Inferior parietal cortex (tissue), 1 donor: ENCODE measurements around the gene EXTL2.
A peak's percentile ranks its signal among the peaks of the same experiment; 100 is the strongest.
"Not testable (repeated sequence)": the region's sequence is repeated elsewhere in the genome, so short reads cannot be mapped to it uniquely, and the experiment has no call there.

Experiments
- DNase-seq: peaks from one replicate; pipeline ENCODE4 v3.0.0-alpha.2; 2016; ENCODE audit errors: extremely low spot score

Gene EXTL2

DNA sequence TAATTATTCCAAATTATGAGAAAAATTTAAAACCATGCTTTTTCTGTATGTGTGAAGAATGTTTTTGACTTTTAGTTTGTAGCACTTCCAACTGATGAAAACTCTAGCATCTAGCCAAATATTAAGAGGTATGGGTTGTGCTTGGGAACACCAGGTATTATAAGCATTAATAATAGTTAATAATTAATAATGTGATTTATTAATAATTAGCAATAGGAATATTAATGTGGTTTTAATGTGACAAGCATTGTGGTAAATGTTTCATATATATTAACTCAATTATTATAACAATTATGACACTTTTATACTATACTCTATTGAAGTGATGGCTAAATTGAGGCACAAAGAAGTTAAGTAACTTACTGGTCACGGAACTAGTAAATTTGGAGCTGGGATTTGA is 9.1 kb upstream of the EXTL2 start:
- DNase-seq = no peak

DNA sequence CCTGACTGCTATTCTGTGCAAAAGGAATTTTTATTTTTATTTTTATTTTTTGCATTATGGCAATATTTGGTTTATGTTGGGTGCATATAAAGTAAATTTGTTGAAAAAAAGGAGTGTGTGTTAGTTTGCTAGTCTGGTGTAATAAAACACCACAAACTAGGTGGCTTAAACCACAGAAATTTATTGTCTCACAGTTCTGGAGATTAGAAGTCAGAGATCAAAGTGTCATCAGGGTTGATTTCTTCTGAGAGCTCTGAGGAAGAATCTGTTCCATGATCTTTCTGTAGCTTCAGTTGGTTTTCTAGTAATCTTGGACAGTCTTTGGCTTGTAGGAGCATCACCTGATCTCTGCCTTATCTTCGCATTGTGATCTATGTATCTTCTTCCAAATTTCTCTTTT is 7.7 kb upstream of the EXTL2 start:
- no peak for DNase-seq

DNA sequence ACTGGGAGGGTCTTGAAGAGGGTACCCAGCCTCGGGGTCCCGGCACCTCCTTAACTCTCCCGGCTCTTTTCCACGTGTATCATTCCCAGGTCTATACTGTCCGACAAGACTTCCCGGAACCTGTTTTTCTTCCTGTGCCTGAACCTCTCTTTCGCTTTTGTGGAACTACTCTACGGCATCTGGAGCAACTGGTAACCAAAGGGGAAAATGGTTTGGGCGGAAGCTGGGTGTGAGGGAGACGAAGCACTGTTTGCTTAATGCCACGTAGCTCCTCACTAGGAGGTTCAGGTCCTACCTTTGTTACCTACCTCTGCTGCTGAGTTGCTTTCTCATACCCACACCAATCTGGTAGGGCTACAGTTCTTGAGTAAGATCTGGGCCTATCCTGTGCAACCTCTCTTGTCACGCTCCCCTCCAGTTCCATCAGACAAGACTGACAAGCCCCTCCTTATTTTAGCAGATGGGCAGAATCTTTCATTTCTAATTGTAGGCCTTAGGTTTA is 1.9 kb upstream of the EXTL2 start:
- DNase-seq = no peak

DNA sequence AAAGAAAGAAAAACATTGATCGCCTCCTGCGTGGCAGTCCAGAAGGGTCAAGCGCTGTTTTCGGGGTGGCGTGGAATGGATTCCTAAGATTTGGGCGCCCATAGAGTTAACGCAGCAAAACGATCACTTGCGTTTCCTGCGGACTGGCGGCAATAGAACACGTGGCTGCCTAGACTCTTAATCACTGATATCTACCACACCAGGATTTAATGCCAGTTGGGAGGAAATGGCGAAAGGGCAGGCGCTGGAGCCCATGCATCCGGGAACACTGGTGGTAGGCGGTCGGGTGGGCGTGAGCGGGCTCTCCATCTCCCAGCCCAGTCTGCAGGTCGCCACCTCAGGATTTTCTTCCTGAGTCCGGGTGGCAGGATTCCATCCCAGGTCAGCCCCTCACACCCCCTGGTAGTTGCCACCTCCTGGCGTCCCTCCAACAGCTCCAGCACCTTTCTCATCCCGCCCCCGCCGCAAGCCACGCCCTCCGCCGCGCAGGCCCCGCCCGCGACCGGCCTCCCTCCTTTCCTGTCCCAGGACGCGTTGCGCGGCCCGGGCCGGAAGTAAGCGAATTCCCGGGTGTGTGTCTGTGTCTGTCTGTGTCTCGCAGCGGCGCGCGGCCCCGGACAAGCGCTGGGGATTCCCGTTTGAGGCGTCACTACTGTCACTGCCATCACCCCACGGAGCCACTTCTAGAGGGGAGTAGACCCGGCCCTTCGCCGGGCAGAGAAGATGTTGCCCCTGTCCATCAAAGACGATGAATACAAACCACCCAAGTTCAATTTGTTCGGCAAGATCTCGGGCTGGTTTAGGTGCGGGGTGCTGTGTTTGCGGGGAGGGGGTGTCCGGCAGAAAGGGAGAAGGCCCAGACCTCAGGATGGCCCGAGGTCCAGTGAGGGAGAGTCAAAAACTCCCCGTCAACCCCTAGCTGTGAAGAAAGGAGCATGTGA is 1.2 kb upstream of the EXTL2 start, which contains the start of gene SLC30A7:
SLC30A7 (plus strand) TSS at position 551 of the 941 bp plus-strand sequence; CDS start at position 724, 173 bp downstream.
- DNase-seq = peak; percentile 86

DNA sequence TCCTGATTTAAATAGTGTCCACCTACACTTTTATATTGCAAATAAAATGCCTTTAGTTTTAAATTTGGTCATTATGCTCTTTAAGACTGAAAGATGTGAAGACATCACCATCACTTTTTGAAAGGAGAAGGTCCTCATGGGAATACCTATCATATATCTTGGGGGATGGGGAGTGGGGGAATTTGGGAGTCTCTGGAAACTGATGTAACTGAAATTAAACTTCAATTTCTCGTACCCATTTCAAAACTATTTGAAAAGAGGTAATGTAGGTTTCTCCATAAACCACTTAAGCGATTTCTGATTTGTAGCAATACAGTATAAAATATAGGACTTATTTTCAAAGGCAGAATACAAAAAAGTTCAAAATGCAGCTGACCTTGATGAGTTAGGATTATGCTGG is 924 bp downstream of the EXTL2 start:
- DNase-seq = no peak

DNA sequence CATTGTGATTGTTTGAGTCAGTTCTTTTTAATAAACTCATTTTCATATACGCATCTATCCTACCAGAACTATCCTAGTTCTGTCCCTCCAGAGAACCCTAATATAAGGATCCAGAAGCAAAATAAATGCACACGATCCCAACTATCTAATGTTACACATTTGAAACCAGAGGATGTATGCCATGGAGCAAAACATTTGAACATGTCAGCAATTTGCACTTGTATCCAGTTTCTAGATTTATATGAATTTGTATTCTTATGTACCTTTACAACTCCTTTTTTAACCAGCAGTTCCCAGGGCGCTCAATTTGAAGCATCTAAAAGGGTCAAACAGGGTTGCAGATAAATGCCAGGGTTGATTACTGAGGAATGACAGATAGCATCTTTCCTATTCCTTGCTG is 2.1 kb downstream of the EXTL2 start:
- DNase-seq = no peak

DNA sequence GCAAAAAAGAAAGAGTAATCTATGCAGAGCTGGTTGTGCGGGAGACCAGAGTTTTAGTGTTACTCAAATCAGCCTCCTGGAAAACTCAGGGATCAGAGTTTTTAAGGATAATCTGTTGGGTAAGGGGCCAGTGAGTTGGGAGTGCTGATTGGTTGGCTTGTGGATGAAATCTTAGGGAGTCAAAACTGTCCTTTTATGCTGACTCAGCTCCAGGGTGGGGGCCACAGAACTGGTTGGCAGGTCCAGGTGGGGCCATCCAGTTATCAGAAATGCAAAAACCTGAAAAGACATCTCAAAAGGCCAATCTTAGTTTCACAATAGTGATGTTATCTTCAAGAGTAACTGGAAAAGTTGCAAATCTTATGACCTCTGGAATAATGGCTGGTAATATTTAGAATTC is 3.3 kb downstream of the EXTL2 start:
- no peak for DNase-seq

DNA sequence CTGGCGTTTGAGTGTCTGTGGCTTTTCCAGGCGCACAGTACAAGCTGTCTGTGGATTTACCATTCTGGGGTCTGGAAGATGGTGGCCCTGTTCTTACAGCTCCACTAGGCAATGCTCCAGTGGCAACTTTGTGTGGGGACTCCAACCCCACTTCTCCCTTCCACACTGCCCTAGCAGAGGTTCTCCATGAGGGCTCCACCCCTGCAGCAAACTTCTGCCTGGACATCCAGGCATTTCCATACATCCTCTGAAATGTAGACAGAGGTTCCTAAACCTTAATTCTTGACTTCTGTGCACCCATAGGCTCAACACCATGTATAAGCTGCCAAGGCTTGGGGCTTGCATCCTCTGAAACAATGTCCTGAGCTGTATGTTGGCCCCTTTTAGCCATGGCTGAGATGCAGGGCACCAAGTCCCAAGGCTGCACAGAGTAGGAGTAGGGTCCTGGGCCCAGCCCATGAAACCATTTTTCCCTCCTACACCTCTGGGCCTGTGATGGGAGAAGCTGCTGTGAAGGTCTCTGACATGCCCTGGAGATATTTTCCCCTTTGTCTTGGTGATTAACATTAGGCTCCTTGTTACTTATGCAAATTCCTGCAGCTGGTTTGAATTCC is 4.7 kb downstream of the EXTL2 start:
- not testable (repeated sequence) for DNase-seq

DNA sequence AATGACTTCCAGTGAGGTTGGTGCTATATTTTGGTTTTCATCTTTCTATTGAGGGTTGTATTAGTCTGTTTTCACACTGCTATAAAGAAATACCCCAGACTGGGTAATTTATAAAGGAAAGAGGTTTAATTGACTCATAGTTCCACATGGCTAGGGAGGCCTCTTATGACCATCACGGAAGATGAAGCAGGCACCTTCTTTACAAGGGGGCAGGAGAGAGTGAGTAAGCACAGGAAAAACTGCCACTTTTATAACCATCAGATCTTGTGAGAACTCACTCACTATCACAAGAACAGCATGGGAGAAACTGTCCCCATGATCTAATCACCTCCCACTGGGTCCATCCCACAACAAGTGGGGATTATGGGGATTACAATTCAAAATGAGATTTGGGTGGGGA is 5.6 kb downstream of the EXTL2 start:
- DNase-seq = not testable (repeated sequence)

DNA sequence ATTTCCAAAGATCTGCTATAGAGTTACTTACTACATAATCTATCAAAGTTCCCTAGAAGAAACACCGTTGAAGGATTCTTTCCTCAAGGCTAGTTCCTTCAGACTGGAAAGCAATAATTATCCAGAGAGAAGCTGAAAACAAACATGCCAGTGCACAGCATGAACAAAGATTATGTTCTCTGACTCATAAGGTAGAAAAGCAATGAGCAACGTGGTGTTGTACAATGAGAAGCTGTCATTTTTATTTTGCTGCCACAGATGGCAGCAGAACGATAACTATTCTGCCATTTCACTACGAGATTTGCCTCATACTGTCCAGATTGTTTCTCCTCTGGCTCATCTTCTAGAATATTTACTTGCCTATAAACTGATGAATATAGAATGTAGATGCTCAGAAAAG is 10.7 kb downstream of the EXTL2 start:
- DNase-seq = no peak

DNA sequence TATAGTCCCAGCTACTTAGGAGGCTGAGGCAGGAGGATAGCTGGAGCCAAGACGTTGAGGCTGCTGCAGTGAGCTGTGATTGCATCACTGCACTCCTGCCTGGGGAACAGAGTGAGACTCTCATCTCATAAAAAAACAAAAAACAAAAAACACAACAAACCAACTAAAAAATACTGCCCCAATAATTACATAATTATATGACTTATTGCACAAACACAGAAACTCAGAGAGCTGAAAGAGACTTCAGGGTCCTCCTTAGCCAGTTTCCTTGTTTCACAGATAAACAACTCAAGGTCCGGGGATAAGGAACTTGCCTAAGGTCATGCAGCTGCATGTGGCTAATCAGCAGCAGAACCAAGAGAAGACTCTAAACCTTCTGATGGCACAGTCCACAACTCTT is 11.9 kb downstream of the EXTL2 start:
- no peak for DNase-seq

DNA sequence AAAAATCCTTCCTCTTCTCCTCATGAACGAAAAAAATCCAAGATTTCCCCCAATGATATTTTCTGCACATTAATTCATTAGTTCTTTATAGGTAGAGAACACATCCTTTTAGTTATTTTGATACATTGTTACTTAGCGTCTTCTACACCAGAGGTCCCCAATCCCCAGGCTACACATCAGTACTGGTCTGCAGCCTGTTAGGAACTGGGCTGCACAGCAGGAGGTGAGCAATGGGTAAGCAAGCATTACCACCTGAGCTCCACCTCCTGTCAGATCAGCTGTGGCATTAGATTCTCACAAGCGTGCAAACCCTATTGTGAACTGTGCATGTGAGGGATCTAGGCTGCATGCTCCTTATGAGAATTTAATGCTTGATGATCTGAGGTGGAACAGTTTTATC is 13.0 kb downstream of the EXTL2 start:
- no peak for DNase-seq

DNA sequence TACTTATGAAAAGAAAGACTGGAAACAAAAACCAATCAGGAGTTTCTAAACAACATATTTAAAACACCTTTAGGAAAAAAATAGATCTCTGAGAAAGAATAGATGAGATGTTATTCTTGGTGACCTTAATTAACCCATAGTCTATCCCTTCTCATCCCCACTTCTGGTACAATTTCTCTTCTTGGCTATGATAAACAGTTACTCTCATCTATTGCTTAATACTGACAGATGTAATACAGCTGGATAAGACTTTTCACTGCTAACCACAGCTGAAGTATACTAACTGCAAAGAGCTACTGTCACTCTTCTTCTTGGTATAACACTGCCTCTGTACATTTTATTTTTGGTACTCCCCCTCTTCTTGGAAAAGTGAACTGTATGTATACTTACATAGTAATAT is 15.2 kb downstream of the EXTL2 start:
- no peak for DNase-seq

DNA sequence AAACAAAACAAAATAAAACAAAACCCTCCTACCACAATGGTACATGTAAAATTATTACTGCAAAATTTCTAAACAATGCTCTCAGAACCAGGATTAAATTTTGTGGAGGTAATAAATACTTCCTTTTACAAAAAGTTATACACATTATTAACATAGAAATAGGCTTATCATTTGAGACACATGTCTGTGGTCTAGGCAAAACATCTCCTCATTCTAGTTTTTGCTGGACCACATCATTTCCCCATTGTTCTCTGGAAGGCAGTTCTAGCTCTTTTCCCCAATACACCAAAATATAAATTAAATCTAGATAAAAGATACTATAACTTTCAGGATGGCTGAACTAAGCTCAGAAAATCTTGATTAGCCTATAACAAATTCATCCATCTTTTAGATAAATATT is 18.4 kb downstream of the EXTL2 start:
- no peak for DNase-seq

DNA sequence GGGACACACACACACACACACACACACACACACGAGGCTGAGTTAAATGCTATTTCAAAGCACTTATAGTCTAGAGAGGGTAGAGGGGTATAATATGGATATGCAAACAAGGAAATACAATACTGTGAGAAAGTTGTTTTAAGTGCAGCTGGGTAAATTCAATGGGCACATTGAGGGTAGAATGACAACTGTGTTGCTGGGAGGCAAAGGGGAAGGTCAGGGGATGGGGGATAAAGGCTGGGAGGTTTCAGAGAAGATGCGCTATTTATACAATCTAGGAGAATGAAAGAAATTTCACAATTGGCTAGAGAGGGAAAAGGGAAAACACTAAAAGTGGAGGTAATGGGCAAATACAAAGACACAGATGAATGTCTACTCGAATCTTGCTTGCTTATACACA is 19.4 kb downstream of the EXTL2 start:
- DNase-seq = no peak

DNA sequence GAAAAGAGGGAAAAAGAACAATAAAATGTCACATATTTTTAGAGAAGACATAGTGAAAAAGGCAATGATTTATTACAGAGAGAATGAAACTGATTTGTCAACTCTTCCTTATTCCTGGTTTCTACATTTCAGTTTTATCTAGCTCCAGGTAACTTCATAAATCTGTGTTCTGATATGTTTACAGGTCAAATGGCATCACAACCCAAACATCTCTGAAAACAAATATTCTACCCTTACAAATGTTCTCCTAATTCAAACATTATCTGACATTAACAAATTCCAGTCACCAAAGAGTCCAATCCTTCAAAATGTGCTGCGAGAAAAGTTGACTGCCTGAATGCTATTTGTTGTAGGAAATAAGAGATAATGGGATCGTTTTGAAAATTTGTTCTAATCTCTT is 20.2 kb downstream of the EXTL2 start:
- no peak for DNase-seq

DNA sequence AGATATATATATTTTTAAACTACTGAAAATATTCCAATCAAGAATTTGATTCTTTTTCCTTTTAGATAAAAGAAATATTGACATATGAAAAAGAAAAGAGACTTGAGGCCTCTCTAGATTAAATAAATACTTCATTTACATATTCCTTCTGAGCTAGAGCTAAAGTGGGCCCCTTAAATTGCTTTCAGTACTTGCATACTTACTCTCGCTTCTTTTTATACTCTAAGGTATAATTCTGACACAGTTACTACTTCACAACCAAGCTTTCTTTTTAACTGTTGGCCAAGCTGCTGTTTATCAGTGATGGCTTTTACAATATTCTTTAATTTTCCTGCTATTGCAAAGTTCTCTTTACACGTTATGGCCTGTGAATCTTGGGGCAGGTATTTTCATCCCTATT is 24.6 kb downstream of the EXTL2 start:
- DNase-seq = no peak

DNA sequence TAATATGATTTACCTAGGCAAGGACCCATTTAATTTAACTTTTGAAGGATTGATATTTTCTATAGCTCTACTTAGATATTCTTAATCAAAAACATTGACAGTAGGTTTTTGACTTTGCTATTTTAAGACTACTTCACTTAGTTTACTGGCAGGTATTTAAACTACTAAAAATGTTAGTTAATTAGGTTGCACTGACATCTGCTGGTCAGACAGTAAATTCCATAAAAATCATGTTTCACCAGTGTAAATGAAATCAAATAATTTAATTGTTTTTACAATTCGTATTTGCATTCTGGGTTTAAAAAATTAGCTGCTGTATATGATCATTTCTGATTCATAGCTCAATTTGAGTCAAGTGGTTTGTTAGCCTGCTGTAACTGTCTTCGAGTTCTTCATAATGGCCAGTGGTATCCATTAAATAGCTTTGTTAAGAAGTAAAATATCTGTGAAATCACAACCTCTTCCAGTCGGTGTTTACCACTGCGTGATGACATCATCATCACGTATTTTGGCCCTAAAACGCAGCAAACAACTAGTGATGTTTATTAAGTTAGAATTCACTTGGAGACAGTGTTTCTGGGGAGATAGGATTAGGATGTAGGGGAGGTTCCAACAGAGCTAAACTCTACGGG is 26.2 kb downstream of the EXTL2 start:
- peak; percentile 72 for DNase-seq

DNA sequence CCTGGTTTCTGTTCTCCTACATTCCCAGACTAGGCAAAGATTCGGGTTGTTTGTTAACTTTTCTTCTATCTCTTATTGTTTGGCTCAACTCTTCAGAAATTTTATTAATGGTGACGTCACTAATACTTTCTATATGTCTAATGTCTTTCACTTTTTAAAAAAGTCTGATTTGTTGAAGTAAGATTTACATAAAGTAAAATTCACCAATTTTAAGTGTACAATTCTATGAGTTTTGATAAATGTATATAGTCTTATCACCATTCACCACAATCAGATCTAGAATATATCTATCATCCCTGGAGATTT is 27.8 kb downstream of the EXTL2 start:
- no peak for DNase-seq

DNA sequence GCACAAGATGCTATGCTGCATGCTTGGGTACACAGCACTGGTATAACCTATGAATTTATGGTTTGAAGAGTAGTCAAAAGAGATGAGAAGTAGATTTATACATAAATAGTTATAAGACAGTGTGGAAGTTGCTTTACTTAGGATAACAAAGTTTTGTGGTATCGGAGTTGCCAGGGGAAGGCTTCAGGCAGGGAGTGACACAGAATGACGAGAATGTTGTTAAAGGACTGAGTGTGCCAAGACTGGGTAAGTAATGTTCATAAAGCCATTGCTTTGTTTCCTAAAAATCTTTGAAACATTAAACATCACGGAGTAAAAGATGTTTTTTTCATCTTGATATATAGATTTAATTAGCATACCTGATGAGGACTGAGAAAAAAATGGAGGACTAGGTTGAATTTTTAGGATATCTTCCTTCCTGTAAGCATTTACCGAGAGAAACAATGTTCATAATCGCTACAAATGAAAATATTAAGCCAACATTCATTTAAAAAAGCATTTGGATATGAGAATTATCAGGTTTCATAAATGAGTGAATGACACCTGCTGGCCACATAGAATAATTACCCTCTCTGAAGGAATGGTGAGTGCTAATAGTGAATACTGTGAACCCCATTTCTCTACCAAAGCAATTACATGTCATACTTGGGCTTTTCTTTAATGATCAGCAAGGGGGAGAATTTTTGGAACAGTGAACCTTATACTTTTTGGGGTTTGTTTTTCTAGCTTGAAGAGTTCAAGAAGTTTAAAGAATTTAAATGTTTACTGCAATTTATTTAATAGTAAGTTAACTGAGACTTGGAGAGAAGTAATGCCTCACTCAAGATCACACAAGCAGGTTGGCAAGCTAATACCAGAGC is 28.4 kb downstream of the EXTL2 start:
- peak; percentile 50 for DNase-seq

DNA sequence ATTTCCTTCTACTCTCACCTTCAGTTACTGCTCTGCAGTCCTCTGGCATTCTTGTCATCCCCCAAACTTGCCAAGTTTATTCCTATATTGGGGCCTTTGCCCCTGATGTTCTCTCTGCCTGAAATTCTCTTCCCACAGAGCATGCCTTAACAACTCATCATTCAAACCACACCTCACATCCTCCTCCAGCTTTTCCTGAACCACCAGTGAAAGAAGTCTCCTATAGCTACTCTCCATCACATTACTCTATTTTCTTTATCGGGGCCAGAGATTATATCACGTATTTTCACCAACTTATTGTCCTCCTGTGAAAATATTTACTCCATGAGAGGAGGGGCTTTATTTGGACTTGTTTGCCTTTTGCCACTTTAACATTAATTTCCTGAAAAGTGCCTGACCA is 32.1 kb downstream of the EXTL2 start:
- DNase-seq = no peak

DNA sequence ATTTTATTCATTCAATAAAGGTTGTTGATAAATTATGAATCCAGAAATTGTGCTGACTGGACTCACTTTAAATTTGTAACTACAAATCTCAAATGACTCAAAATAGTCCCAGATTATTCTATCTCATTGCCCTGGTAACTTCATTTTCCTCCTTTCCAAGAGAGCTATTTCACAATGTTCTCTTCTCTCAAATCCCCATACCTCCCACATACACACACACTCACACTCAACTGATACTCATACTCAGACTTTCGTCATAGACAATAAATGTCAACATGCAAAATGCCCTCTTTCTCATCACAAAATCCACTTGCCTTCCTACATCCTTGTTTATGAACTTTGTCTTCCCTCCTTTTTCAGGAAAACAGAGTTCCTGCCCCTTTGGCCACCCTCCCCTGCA is 33.3 kb downstream of the EXTL2 start:
- no peak for DNase-seq
